HFF-Myc (cell line): ENCODE data around the gene NXPH4.

Experiments used
- DNase-seq: peaks from one replicate; pipeline ENCODE4 v3.0.0-alpha.2; 2011; ENCODE audit warnings: low read depth; ENCODE audit errors: extremely low read depth
- H3K4me3 ChIP-seq: replicated peaks from 2 replicates; pipeline ENCODE4 v1.5.1; 2011; ENCODE audit warnings: low read depth, mild to moderate bottlenecking, control low read depth, low read length
- CTCF ChIP-seq: IDR thresholded peaks from 2 replicates; pipeline ENCODE4 v1.5.1; 2012; ENCODE audit warnings: mild to moderate bottlenecking, low read depth, low read length, control low read depth; ENCODE audit errors: missing control alignments

The NXPH4 gene

GRCh38 chr12:57263096-57263495 lies 46.5 kb downstream of the NXPH4 start:
- no peak for TF ChIP-seq CTCF
- H3K4me3 ChIP-seq = no peak overlapping the region
- no peak for DNase-seq

- DNase-seq = no peak
- no peak for TF ChIP-seq CTCF
- no peak overlapping the region for H3K4me3 ChIP-seq
Measured at GRCh38 chr12:57266681-57267080, 50.1 kb downstream of the NXPH4 start.

GRCh38 chr12:57268264-57268663 lies 51.7 kb downstream of the NXPH4 start:
- no peak for DNase-seq
- no peak for TF ChIP-seq CTCF
- H3K4me3 ChIP-seq = no peak overlapping the region

- H3K4me3 ChIP-seq = no peak overlapping the region
- TF ChIP-seq CTCF = no peak
- no peak for DNase-seq
Measured at GRCh38 chr12:57270966-57271470, 54.4 kb downstream of the NXPH4 start.

- no peak overlapping the region for H3K4me3 ChIP-seq
- no peak for TF ChIP-seq CTCF
- DNase-seq = no peak
Measured at GRCh38 chr12:57272337-57273151, 56.0 kb downstream of the NXPH4 start.

GRCh38 chr12:57273516-57273915 lies 56.9 kb downstream of the NXPH4 start:
- no peak for TF ChIP-seq CTCF
- H3K4me3 ChIP-seq = no peak overlapping the region
- DNase-seq = no peak
